H7 (cell line): ENCODE results near the gene PAPSS1. TPM values are rescaled to one million over a fixed set of nuclear protein-coding genes. Genes with fewer than 3 reads are reported as not detected.
"Not testable (repeated sequence)": the region's sequence is repeated elsewhere in the genome, so short reads cannot be mapped to it uniquely, and the experiment has no call there.

ENCODE experiments used
- DNase-seq: peaks from one replicate; pipeline ENCODE4 v3.0.0; 2012
- H3K27me3 ChIP-seq: 2 replicates; pipeline ENCODE4 v1.6.0; 2011; ENCODE audit warnings: mild to moderate bottlenecking, low read length; ENCODE audit not compliant: control insufficient read depth, insufficient read depth
- H3K36me3 ChIP-seq: replicated peaks from 2 replicates; pipeline ENCODE4 v1.5.1; 2011; ENCODE audit warnings: low read length; ENCODE audit not compliant: control insufficient read depth, insufficient read depth
- H3K4me3 ChIP-seq: 2 replicates; pipeline ENCODE4 v1.5.1; 2011; ENCODE audit warnings: low read depth, mild to moderate bottlenecking, control low read depth, low read length, moderate library complexity; ENCODE audit not compliant: insufficient read depth
- total RNA-seq: library from RNA; depleted of rRNA; stranded (reverse); fragments of >200 nt; shearing (Covaris generic); gene quantifications from 2 replicates; pipeline ENCODE4 v1.2.3, GENCODE V29; 2014

Gene PAPSS1
- total RNA-seq, 1 experiment from 2014 or later = 53.6 TPM

GRCh38 chr4:107688421-107688820 lies 31.6 kb downstream of the PAPSS1 start:
- Histone ChIP-seq H3K36me3 (no peaks in the 10 kb centered on the region), H3K4me3 (no peak overlapping the region), H3K27me3 (no peaks in the 10 kb centered on the region)
- DNase-seq = no peak

DNA sequence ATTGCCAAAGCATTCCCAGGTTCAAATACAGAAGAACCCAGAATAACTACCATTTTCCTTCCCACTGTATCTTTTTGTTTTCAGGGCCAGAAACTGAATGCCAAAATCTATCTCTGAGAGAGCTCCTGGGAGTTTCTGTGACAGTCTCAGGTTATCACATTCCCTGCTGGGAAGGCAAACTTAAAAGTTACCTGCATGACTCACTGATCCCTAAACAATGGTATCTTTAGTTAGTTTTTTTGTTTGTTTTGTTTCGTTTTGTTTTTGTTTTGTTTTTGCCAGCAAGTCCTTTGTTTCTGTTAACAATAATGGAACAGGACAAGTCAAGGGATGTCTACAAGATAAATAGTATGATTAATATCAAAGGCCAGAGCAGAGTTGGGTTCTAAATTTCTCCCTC lies 34.3 kb downstream of the PAPSS1 start:
- H3K36me3 ChIP-seq = no peaks in the 10 kb centered on the region
- no peak for DNase-seq
- H3K4me3 ChIP-seq = no peak overlapping the region
- H3K27me3 ChIP-seq = no peaks in the 10 kb centered on the region

DNA sequence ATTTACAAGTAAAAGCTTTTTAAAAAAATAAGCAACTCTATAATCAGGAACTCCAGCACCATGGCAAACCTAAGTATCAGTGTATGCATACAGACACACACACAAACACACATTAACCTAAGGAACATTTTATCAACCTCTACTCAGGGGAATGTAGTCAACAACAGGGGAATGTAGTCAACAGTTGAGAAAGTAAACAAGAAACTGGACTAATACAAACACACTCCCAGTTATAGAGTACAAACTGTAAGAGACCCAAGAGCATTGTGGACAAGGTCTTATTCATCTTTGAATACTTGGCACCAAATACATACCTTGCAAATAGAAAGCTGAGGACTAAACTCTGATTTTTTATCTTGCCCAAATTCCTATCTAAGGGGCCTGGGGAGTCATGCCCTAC lies 36.2 kb downstream of the PAPSS1 start:
- H3K27me3 ChIP-seq = no peaks in the 10 kb centered on the region

DNA sequence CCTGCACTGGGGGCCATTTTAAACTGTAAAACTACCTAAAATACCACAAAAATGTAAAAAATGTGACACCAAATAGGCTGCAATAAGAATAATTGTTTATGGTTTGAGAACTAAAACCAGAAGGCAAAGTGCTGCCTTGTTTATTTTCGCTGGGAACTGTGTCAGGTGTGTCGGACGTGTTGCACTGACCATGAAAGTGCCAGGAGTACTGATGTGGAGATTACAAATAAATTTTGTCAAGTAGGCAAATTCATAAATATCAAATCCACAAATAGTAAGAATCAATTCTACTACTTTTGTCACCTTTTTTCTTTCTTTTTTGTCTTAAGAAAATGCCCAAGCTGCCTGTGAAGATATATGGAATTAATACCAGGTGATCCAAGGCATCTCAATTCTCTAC lies 37.7 kb downstream of the PAPSS1 start:
- Histone ChIP-seq H3K36me3 (no peaks in the 10 kb centered on the region), H3K4me3 (no peak overlapping the region), H3K27me3 (no peaks in the 10 kb centered on the region)
- DNase-seq = no peak

More for the DNA sequence above, 36.2 kb downstream of the PAPSS1 start:
- Histone ChIP-seq H3K4me3 (no peak overlapping the region), H3K36me3 (no peaks in the 10 kb centered on the region)
- no peak for DNase-seq

DNA sequence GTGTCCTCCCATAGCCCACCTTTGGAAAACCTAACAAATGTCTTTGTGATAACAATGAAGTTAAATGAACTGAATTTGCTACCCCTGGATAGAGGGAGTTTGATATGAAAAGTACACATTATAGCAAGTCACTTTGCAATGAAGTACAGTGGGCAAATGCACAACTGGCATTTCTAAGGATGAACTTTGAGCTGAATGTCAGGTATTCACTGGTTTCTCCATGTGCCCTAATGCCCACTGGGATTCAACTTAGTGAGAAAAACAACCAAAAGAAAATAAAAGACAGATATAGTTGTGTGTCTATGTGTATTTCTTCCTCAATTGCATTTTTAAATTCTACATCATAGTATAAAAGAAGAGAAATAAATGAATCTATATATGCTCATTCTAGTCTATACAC lies 51.0 kb downstream of the PAPSS1 start:
- H3K36me3 ChIP-seq = no peaks in the 10 kb centered on the region
- no peak overlapping the region for H3K4me3 ChIP-seq
- no peaks in the 10 kb centered on the region for H3K27me3 ChIP-seq
- no peak for DNase-seq

- Histone ChIP-seq H3K27me3 (no peaks in the 10 kb centered on the region), H3K36me3 (no peaks in the 10 kb centered on the region), H3K4me3 (no peak overlapping the region)
- DNase-seq = no peak
Measured at GRCh38 chr4:107666134-107666533, 53.9 kb downstream of the PAPSS1 start.

DNA sequence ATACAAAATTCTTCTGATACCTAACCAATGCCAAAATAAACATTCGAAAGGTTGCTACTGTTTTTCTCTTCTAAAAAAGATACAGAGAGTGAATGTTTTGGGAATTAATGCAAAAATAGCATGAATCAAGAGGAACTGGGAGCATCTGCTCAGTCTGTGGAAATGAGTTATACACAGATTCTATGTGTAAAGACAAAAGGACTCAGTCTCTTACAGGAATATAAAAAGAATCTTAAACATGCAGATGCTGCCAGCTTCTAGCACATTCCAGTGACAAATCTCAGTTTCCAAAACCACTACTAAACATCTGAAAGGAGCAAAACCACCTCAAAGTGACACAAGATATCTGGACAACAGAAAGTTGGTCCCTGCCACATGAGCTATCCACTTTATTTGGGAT lies 55.0 kb downstream of the PAPSS1 start:
- Histone ChIP-seq H3K36me3 (no peaks in the 10 kb centered on the region), H3K4me3 (no peak overlapping the region), H3K27me3 (no peaks in the 10 kb centered on the region)
- DNase-seq = no peak

DNA sequence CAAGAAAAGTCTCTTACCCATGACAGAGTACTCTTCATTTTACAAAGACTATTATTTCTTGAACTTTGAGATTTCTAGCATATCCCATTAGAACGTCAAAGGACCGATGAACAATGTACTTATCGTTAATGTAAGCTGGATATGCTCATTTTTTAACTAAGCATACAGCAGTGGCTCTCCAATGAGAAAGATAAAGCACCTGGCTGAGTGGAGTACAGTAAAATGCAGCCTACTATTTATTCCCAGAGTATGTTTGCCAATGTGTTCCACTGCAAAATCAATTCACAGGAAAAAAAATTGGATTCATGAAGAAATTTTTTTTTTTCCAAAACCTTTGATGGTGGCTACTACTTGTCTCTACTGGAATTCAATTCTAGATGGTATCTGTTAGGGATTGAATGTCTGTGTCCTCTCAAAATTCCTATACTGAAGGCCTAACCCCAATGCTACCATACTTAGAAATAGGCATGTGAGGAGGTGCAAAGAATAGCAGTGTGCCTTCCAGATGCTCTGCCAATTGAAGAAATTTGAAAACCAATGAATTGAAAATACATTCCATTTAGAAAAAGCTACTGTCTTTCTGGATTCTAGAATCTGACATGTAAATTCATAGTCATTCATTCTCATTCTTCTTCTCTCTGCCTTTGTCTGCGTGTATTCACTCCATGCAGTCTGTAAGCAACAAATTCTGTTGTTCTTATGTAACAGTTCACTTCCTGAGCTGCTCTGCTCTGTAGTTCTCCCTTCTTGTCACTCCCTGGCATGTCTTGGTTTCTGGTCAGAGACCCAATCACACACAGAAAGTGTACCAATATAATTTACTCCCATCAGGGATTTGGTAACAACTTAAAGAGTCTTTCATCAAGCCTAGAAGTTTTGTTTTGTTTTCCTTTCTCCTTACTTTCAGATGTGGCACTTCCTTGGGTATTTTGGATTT lies 61.4 kb downstream of the PAPSS1 start:
- Histone ChIP-seq H3K36me3 (no peaks in the 10 kb centered on the region), H3K27me3 (no peaks in the 10 kb centered on the region), H3K4me3 (no peak overlapping the region)
- DNase-seq = no peak

DNA sequence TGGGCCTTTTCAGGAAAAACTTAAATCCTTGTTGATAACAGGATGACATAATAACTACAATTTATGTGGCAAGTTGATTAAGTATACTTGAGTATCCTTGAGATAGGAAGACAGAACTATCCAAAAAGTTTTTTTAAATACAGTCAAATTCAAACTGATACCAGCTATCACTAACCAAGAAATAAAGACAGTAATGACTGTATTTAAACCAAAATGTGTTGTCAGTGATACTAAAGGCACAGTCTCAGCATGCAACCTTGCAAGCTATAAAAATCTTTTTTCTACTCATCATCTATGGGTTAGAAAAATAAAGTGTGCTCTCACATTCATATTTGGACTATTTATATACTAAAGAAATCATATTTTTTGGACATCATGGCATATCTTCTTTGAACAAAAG lies 64.7 kb downstream of the PAPSS1 start:
- no peak for DNase-seq
- no peaks in the 10 kb centered on the region for H3K36me3 ChIP-seq
- H3K27me3 ChIP-seq = no peaks in the 10 kb centered on the region

GRCh38 chr4:107654694-107655093 lies 65.3 kb downstream of the PAPSS1 start:
- Histone ChIP-seq H3K4me3 (no peak overlapping the region), H3K27me3 (no peaks in the 10 kb centered on the region; the same call in 1 of the 2 replicates), H3K36me3 (no peaks in the 10 kb centered on the region)
- DNase-seq = no peak

More for the DNA sequence above, 64.7 kb downstream of the PAPSS1 start:
- no peak overlapping the region for H3K4me3 ChIP-seq

DNA sequence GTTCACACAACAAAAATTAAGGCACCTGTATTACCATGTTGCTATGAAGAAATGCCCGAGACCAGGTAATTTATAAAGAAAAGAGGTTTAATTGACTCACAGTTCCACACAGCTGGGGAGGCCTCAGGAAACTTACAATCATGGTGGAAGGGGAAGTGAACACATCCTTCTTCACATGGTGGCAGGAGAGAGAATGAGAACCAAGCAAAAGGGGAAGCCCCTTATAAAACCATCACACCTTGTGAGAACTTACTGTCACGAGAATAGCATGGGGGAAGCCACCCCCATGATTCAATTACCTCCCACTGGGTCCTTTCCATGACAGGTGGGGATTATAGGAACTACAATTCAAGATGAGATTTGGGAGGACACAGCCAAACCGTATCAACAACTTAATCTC lies 68.6 kb downstream of the PAPSS1 start:
- H3K27me3 ChIP-seq, H3K4me3 ChIP-seq, DNase-seq, H3K36me3 ChIP-seq: not testable (repeated sequence)

GRCh38 chr4:107650251-107650650 lies 69.8 kb downstream of the PAPSS1 start:
- DNase-seq = no peak
- Histone ChIP-seq H3K27me3 (peaks cover 3% of the 10 kb centered on the region), H3K36me3 (no peaks in the 10 kb centered on the region), H3K4me3 (no peak overlapping the region)

- DNase-seq = no peak
- Histone ChIP-seq H3K4me3 (no peak overlapping the region), H3K36me3 (no peaks in the 10 kb centered on the region), H3K27me3 (peaks cover 3% of the 10 kb centered on the region)
Measured at GRCh38 chr4:107648178-107648991, 71.6 kb downstream of the PAPSS1 start.

GRCh38 chr4:107647591-107647990 lies 72.4 kb downstream of the PAPSS1 start:
- Histone ChIP-seq H3K36me3 (no peaks in the 10 kb centered on the region), H3K4me3 (no peak overlapping the region), H3K27me3 (peaks cover 3% of the 10 kb centered on the region)
- no peak for DNase-seq

DNA sequence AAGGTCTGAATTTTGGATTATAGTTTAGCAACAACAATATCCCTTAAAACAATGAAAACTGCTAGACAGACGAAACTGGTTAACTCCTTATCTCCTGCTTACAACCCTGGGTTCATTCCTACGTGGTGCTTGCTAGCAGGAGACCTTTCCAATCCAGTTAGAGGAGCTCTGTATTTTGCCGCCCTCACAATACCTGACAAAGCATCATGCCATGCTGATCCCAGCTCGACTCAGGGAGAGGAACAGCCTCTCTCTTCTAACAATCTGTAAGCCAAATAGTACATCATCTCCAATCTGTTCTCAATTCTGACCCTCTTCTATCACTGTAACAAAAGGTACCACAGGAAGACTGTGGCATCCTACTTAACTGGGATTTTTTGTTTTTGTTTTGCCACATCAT lies 74.4 kb downstream of the PAPSS1 start:
- no peak overlapping the region for H3K4me3 ChIP-seq
- peaks cover 3% of the 10 kb centered on the region for H3K27me3 ChIP-seq
- DNase-seq = no peak
- no peaks in the 10 kb centered on the region for H3K36me3 ChIP-seq
